ENCODE measurements around the gene ZNF334.

Gene ZNF334

GRCh38 chr20:46512943-46513844, at the start of gene ZNF334:
Gene ZNF334, minus strand, starts transcription at chr20:46513559. Its CDS starts 1,457 bp downstream, at chr20:46512102.
- TF ChIP-seq CTCF (IDR thresholded peaks at IDR 0.05; ENCODE audit: borderline replicate concordance, insufficient read depth, low read depth, low read length): no peak
- peak within 1 kb of the TSS; percentile 31 for H3K4me3 ChIP-seq (ENCODE audit: low read depth, low read length)

- peak; percentile 80 for TF ChIP-seq CTCF (IDR thresholded peaks at IDR 0.05; ENCODE audit: borderline replicate concordance, insufficient read depth, low read depth, low read length)
- no peak overlapping the region for H3K4me3 ChIP-seq (ENCODE audit: low read depth, low read length)
These were observed 49.2 kb upstream of the ZNF334 start for GRCh38 chr20:46562373-46563169.

GRCh38 chr20:46562009-46562372, 48.6 kb upstream of the ZNF334 start:
- no peak overlapping the region for H3K4me3 ChIP-seq (ENCODE audit: low read depth, low read length)
- no peak for TF ChIP-seq CTCF (IDR thresholded peaks at IDR 0.05; ENCODE audit: borderline replicate concordance, insufficient read depth, low read depth, low read length)

- no peak for TF ChIP-seq CTCF (IDR thresholded peaks at IDR 0.05; ENCODE audit: borderline replicate concordance, insufficient read depth, low read depth, low read length)
- H3K4me3 ChIP-seq (ENCODE audit: low read depth, low read length): no peak overlapping the region
These were observed 46.5 kb upstream of the ZNF334 start for GRCh38 chr20:46559685-46560440.

GRCh38 chr20:46559001-46559400, 45.6 kb upstream of the ZNF334 start:
- TF ChIP-seq CTCF (IDR thresholded peaks at IDR 0.05; ENCODE audit: borderline replicate concordance, insufficient read depth, low read depth, low read length): no peak
- H3K4me3 ChIP-seq (ENCODE audit: low read depth, low read length): no peak overlapping the region

GRCh38 chr20:46558511-46558959, 45.2 kb upstream of the ZNF334 start:
- no peak for TF ChIP-seq CTCF (IDR thresholded peaks at IDR 0.05; ENCODE audit: borderline replicate concordance, insufficient read depth, low read depth, low read length)
- H3K4me3 ChIP-seq (ENCODE audit: low read depth, low read length): no peak overlapping the region
